ENCODE results near the gene LILRA2. TPM values are rescaled to one million over a fixed set of nuclear protein-coding genes. Genes with fewer than 3 reads are reported as not detected.

The LILRA2 gene
- total and polyA plus RNA-seq, 2 donors (not counting 1 experiment from before 2014, with no cell fraction given), result not detected

- Histone ChIP-seq H3K9ac (ENCODE audit: insufficient read depth, low read length) (no peak overlapping the region), H3K9me3 (ENCODE audit: control insufficient read depth, insufficient read depth, low read depth, low read length) (no peaks in the 10 kb centered on the region), H3K79me2 (ENCODE audit: control insufficient read depth, insufficient read depth, low read length) (no peaks in the 10 kb centered on the region), H3K27ac (ENCODE audit: insufficient read depth, low read length) (no peak overlapping the region), H3K4me2 (ENCODE audit: extremely low read depth, insufficient read depth, low read length) (no peak overlapping the region), H4K20me1 (ENCODE audit: control insufficient read depth, extremely low read depth, insufficient read depth, low read length) (no peaks in the 10 kb centered on the region), H3K36me3 (ENCODE audit: control insufficient read depth, insufficient read depth, low read length) (no peaks in the 10 kb centered on the region), H2AFZ (ENCODE audit: low read length) (no peak overlapping the region), H3K4me1 (ENCODE audit: control insufficient read depth, extremely low read depth, insufficient read depth, low read length) (no peaks in the 10 kb centered on the region), H3K27me3 (ENCODE audit: control insufficient read depth, insufficient read depth, low read length) (no peaks in the 10 kb centered on the region), H3K4me3 (replicated peaks in 1 of 4; ENCODE audit: control extremely low read depth in 1 of 4, insufficient read depth in 1 of 4, low read depth in 3 of 4, low read length in 4 of 4) (no peak overlapping the region)
- TF ChIP-seq EZH2 (IDR thresholded peaks at IDR 0.05; ENCODE audit: low read length, missing control alignments) (no peak), CTCF (conservative IDR thresholded peaks at IDR 0.05 in 1 of 2, IDR thresholded peaks at IDR 0.05 in 1 of 2; ENCODE audit: low read depth in 1 of 2, low read length in 2 of 2) (no peak)
- no peak for DNase-seq (ENCODE audit: low read depth in 2 of 2)
Observed at GRCh38 chr19:54530866-54531265, 42.7 kb upstream of the LILRA2 start.

GRCh38 chr19:54532528-54532927, 41.1 kb upstream of the LILRA2 start:
- H3K9ac ChIP-seq (ENCODE audit: insufficient read depth, low read length), result no peak overlapping the region
- no peaks in the 10 kb centered on the region for H3K4me1 ChIP-seq (ENCODE audit: control insufficient read depth, extremely low read depth, insufficient read depth, low read length)
- H4K20me1 ChIP-seq (ENCODE audit: control insufficient read depth, extremely low read depth, insufficient read depth, low read length), result no peaks in the 10 kb centered on the region
- no peak for DNase-seq (ENCODE audit: low read depth in 2 of 2)
- TF ChIP-seq EZH2 (IDR thresholded peaks at IDR 0.05; ENCODE audit: low read length, missing control alignments) (no peak), CTCF (conservative IDR thresholded peaks at IDR 0.05 in 1 of 2, IDR thresholded peaks at IDR 0.05 in 1 of 2; ENCODE audit: low read depth in 1 of 2, low read length in 2 of 2) (no peak)
- no peaks in the 10 kb centered on the region for H3K36me3 ChIP-seq (ENCODE audit: control insufficient read depth, insufficient read depth, low read length)
- H3K9me3 ChIP-seq (ENCODE audit: control insufficient read depth, insufficient read depth, low read depth, low read length), result no peaks in the 10 kb centered on the region
- H3K4me3 ChIP-seq (replicated peaks in 1 of 4; ENCODE audit: control extremely low read depth in 1 of 4, insufficient read depth in 1 of 4, low read depth in 3 of 4, low read length in 4 of 4), result no peak overlapping the region
- no peaks in the 10 kb centered on the region for H3K79me2 ChIP-seq (ENCODE audit: control insufficient read depth, insufficient read depth, low read length)
- H3K4me2 ChIP-seq (ENCODE audit: extremely low read depth, insufficient read depth, low read length), result no peak overlapping the region
- no peak overlapping the region for H2AFZ ChIP-seq (ENCODE audit: low read length)
- no peak overlapping the region for H3K27ac ChIP-seq (ENCODE audit: insufficient read depth, low read length)
- no peaks in the 10 kb centered on the region for H3K27me3 ChIP-seq (ENCODE audit: control insufficient read depth, insufficient read depth, low read length)

- no peaks in the 10 kb centered on the region for H3K36me3 ChIP-seq (ENCODE audit: control insufficient read depth, insufficient read depth, low read length)
- H2AFZ ChIP-seq (ENCODE audit: low read length), result no peak overlapping the region
- no peak overlapping the region for H3K4me3 ChIP-seq (replicated peaks in 1 of 4; ENCODE audit: control extremely low read depth in 1 of 4, insufficient read depth in 1 of 4, low read depth in 3 of 4, low read length in 4 of 4)
- no peak overlapping the region for H3K9ac ChIP-seq (ENCODE audit: insufficient read depth, low read length)
- no peak for DNase-seq (ENCODE audit: low read depth in 2 of 2)
- no peaks in the 10 kb centered on the region for H4K20me1 ChIP-seq (ENCODE audit: control insufficient read depth, extremely low read depth, insufficient read depth, low read length)
- no peaks in the 10 kb centered on the region for H3K4me1 ChIP-seq (ENCODE audit: control insufficient read depth, extremely low read depth, insufficient read depth, low read length)
- TF ChIP-seq CTCF (conservative IDR thresholded peaks at IDR 0.05 in 1 of 2, IDR thresholded peaks at IDR 0.05 in 1 of 2; ENCODE audit: low read depth in 1 of 2, low read length in 2 of 2) (no peak), EZH2 (IDR thresholded peaks at IDR 0.05; ENCODE audit: low read length, missing control alignments) (no peak)
- no peaks in the 10 kb centered on the region for H3K9me3 ChIP-seq (ENCODE audit: control insufficient read depth, insufficient read depth, low read depth, low read length)
- no peaks in the 10 kb centered on the region for H3K27me3 ChIP-seq (ENCODE audit: control insufficient read depth, insufficient read depth, low read length)
- H3K4me2 ChIP-seq (ENCODE audit: extremely low read depth, insufficient read depth, low read length), result no peak overlapping the region
- H3K27ac ChIP-seq (ENCODE audit: insufficient read depth, low read length), result no peak overlapping the region
- H3K79me2 ChIP-seq (ENCODE audit: control insufficient read depth, insufficient read depth, low read length), result no peaks in the 10 kb centered on the region
Observed at GRCh38 chr19:54533476-54533875, 40.1 kb upstream of the LILRA2 start.
